A673 (cell line): Measurements from ENCODE around the gene INCA1. TPM values are rescaled to one million over a fixed set of nuclear protein-coding genes. Genes with fewer than 3 reads are reported as not detected.

ENCODE experiments used
- BruUV-seq: library from RNA; stranded (reverse); fragments of 400-500 nt; replicated peaks from 2 replicates; lab custom pipeline; 2021; lab: Mats Ljungman, UMichigan
- CTCF ChIA-PET: fragments of 300-600 bp; sonication (Branson Sonifier 250); formaldehyde crosslinking; loops from one replicate; lab custom pipeline; 2022; ENCODE audit warnings: antibody characterized with exemption; lab: Charles Lee
- POLR2A ChIA-PET: fragments of 300-600 bp; sonication (Branson Sonifier 250); formaldehyde crosslinking; loops from one replicate; lab custom pipeline; 2022; ENCODE audit warnings: antibody characterized with exemption; ENCODE audit not compliant: low non-redundant PET; lab: Charles Lee
- DNase-seq: peaks from one replicate; pipeline ENCODE4 v3.0.0-alpha.2; 2015; ENCODE audit warnings: low spot score
- H3K27ac ChIP-seq: fragments of 200-600 bp; sonication (generic); 2 replicates; pipeline ENCODE4 v1.5.1; 2016; ENCODE audit warnings: mixed run types, low read depth, mild to moderate bottlenecking, mixed read lengths, antibody characterized with exemption, low read length; ENCODE audit not compliant: poor library complexity, severe bottlenecking
- H3K27me3 ChIP-seq: fragments of 200-600 bp; sonication (generic); replicated peaks from 2 replicates; pipeline ENCODE4 v1.6.1; 2017; ENCODE audit warnings: mixed run types, low read depth, mild to moderate bottlenecking, mixed read lengths, antibody characterized with exemption, low read length; ENCODE audit not compliant: insufficient read depth, poor library complexity
- H3K36me3 ChIP-seq: fragments of 200-600 bp; sonication (generic); 2 replicates; pipeline ENCODE4 v1.6.1; 2016; ENCODE audit warnings: mixed run types, mild to moderate bottlenecking, mixed read lengths, antibody characterized with exemption, low read length; ENCODE audit not compliant: insufficient read depth, poor library complexity, severe bottlenecking
- H3K4me1 ChIP-seq: fragments of 200-600 bp; sonication (generic); 2 replicates; pipeline ENCODE4 v1.6.1; 2017; ENCODE audit warnings: mixed run types, mild to moderate bottlenecking, mixed read lengths, antibody characterized with exemption, low read length; ENCODE audit not compliant: insufficient read depth, poor library complexity, severe bottlenecking
- H3K4me3 ChIP-seq: fragments of 200-600 bp; sonication (generic); 2 replicates; pipeline ENCODE4 v1.5.1; 2016; ENCODE audit warnings: low read depth, mixed run types, mild to moderate bottlenecking, mixed read lengths, low read length; ENCODE audit not compliant: poor library complexity, severe bottlenecking
- H3K9me3 ChIP-seq: fragments of 200-600 bp; sonication (generic); 2 replicates; pipeline ENCODE4 v1.6.1; 2016; ENCODE audit warnings: mixed run types, low read depth, mild to moderate bottlenecking, mixed read lengths, antibody characterized with exemption, low read length; ENCODE audit not compliant: poor library complexity, severe bottlenecking
- EZH2 ChIP-seq: fragments of 200-600 bp; sonication (generic); IDR thresholded peaks from 2 replicates; pipeline ENCODE4 v1.6.1; 2017; ENCODE audit warnings: borderline replicate concordance, low read depth, mild to moderate bottlenecking, mixed read lengths, antibody characterized with exemption, low read length; ENCODE audit not compliant: poor library complexity, severe bottlenecking
- intact Hi-C: fragments of 100-400 bp; cut with micrococcal nuclease; formaldehyde crosslinking; loops from one replicate; pipeline ENCODE4 v1.10.0; 2022; ENCODE audit not compliant: unreplicated experiment
- total RNA-seq: library from RNA; stranded (reverse); gene quantifications from 2 replicates; pipeline ENCODE4 v1.2.3, GENCODE V29; 2021
- TF ChIP-seq, protein P1 (sequence below): fragments of 300-800, 200-600 bp; sonication (generic); conservative IDR thresholded peaks from 2 replicates; pipeline ENCODE4 v1.5.1; 2017; ENCODE audit warnings: low read depth, mild to moderate bottlenecking, antibody characterized with exemption, low read length, moderate library complexity, mixed read lengths

The INCA1 gene
- total RNA-seq, 1 experiment from 2014 or later, result 0.62 TPM

DNA sequence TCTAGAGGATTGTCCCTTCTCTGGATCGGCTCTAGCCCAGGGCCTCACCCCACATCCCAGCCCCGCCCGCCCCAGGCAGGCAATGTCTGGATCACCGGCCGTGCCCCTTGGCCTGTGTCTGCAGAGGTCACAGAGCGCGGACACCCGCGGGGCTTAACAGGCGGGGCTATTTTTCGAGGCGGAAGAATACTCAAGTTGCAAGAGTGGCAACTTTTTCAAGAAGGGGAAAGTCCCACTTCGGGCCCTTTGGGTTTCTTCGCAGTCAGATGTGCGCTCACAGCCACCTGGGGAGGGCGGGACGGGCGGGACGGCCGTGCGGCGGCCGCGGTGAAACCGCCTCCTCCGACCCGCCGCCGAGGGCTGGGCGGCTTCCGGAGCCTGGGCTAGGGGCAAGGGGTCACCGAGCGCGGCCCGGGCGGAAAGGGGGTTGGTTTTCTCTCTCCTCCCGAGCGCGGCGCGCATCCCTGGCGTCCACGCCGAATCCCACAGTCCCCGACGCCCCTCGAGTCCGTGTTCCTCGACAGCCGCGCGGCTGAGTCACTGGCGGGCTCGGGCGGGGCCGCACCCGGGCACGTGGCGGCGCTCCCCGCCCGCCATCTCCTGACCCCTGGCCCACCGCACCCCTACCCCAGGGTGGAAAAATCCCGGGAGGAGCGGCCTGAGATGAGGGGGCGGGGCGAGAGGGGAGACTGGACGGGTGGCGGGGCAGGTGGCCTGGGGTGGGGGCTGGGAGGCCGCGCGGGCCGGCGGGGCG is 47.8 kb downstream of the INCA1 start:
- TF ChIP-seq, protein P1, sequence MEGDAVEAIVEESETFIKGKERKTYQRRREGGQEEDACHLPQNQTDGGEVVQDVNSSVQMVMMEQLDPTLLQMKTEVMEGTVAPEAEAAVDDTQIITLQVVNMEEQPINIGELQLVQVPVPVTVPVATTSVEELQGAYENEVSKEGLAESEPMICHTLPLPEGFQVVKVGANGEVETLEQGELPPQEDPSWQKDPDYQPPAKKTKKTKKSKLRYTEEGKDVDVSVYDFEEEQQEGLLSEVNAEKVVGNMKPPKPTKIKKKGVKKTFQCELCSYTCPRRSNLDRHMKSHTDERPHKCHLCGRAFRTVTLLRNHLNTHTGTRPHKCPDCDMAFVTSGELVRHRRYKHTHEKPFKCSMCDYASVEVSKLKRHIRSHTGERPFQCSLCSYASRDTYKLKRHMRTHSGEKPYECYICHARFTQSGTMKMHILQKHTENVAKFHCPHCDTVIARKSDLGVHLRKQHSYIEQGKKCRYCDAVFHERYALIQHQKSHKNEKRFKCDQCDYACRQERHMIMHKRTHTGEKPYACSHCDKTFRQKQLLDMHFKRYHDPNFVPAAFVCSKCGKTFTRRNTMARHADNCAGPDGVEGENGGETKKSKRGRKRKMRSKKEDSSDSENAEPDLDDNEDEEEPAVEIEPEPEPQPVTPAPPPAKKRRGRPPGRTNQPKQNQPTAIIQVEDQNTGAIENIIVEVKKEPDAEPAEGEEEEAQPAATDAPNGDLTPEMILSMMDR, result no peak
- TF ChIP-seq EZH2, result no peak

DNA sequence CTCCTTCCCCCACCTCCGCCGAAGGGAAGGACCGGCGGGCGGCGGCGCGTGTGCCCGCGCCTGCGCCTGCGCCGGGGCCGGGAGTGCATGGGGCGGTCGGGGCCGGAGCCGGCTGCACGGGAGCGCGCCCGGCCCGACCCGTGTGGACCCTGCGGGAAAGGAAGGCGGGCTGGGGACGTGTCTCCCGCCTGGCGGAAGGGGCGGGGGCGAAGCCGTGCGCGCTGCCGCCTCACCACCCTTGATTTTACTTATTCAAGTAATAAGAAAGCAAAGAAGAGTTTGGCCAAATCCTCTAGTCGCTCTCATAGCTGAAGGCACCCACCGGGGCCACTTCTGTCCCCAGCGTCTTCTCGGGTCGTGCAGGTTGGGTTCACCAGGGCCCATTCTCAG is 48.4 kb downstream of the INCA1 start:
- BruUV-seq, result no TSS peak
- Histone ChIP-seq H3K27me3 (no peaks in the 10 kb centered on the region), H3K36me3 (peaks cover 30% of the 10 kb centered on the region), H3K9me3 (no peaks in the 10 kb centered on the region), H3K4me3 (peak overlapping the region; percentile 100), H3K4me1 (peaks cover 36% of the 10 kb centered on the region), H3K27ac (peak overlapping the region; percentile 99)
- intact Hi-C loops, result loop anchor here (2.0 kb wide), 1 partner anchor 18 kb away; the partner anchor contains the start of gene SPAG7
- no peak for TF ChIP-seq EZH2
- TF ChIP-seq, protein P1, result no peak
- peak; percentile 93 for DNase-seq
- ChIA-PET POLR2A (interaction anchor here (0.6 kb wide), 1 partner anchor 110 kb away, joined by 3 read pairs; no protein-coding TSS in a partner anchor), CTCF (interaction anchor here (0.5 to 1.0 kb wide), 2 partner anchors 9 to 528 kb away, joined by 4 to 6 read pairs; partner anchors contain the start of gene RNF167)

More for the DNA sequence above, 47.8 kb downstream of the INCA1 start:
- intact Hi-C loops, result loop anchor here (2.0 kb wide), 1 partner anchor 17 kb away; the partner anchor contains the start of gene SPAG7
- BruUV-seq, result no TSS peak
- DNase-seq, result peak; percentile 67
- POLR2A ChIA-PET, result no interaction called here
- H3K27ac ChIP-seq, result peak overlapping the region; percentile 99
- H3K9me3 ChIP-seq, result no peaks in the 10 kb centered on the region
- peaks cover 33% of the 10 kb centered on the region for H3K4me1 ChIP-seq
- H3K27me3 ChIP-seq, result no peaks in the 10 kb centered on the region
- CTCF ChIA-PET, result no interaction called here
- H3K4me3 ChIP-seq, result peak overlapping the region; percentile 100
- peaks cover 26% of the 10 kb centered on the region for H3K36me3 ChIP-seq

DNA sequence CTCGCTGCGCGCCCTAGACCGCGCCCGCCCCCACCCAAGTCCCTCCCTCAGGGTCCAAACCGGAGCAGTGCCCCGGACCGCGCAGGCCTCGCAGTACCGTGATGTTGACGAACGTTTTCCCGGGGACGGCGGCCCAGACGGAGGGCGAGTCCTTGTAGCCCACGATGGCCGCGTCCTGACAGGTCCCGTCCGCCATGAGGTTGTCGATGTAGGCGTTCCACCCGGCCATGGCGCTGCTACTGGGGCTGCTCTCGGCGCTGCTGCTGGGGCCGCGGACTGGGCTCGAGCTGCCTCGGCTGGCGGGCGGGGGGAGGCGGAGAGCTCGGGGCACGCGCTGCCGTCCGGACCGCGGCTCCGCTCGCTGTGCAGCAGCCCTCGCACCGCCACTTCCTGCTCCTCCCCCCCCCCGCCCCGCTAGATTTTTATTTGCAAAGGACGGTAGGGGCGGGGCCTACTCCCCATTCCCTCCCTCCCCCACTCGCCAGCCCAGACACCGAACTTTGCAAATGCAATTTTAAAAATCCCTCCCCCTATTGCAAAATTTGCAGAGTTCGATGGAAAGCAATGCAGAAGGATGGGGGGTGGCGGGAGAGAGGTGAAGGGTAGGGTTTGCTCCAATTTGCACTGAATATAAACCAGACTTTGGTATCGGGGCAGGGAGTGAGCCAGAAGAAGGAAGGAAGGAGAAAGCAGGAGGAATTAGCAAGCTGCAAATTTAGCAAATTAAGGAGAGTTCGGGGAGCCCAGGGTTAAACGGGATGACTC is 49.0 kb downstream of the INCA1 start, which contains the start of gene PFN1:
TSS of gene PFN1 (minus strand) at position 365 of the 765 bp plus-strand sequence. CDS start at position 229, 136 bp downstream.
- ChIA-PET CTCF (interaction anchor here (0.5 to 1.0 kb wide), 2 partner anchors 8 to 527 kb away, joined by 4 to 6 read pairs; partner anchors contain the start of gene RNF167), POLR2A (interaction anchor here (0.6 kb wide), 1 partner anchor 111 kb away, joined by 3 read pairs; no protein-coding TSS in a partner anchor)
- Histone ChIP-seq H3K27me3 (no peaks in the 10 kb centered on the region), H3K27ac (peak within 1 kb of the TSS; percentile 99), H3K4me3 (peak within 1 kb of the TSS; percentile 100), H3K36me3 (peaks cover 36% of the 10 kb centered on the region), H3K4me1 (peaks cover 36% of the 10 kb centered on the region), H3K9me3 (no peaks in the 10 kb centered on the region)
- intact Hi-C loops, result loop anchor here (2.0 kb wide), 1 partner anchor 18 kb away; the partner anchor contains the start of gene SPAG7
- TF ChIP-seq, protein P1, result no peak
- TF ChIP-seq EZH2, result no peak
- peak; percentile 98 for DNase-seq
- no TSS peak for BruUV-seq
